T-helper 9 cell (primary cell): ENCODE data around the gene KLHL25.

Experiments used
- DNase-seq: peaks from one replicate; pipeline ENCODE4 v3.0.0-alpha.2; 2020

KLHL25 gene

GRCh38 chr15:85758655-85758978 is 36.1 kb downstream of the KLHL25 start:
- DNase-seq, result no peak

GRCh38 chr15:85757939-85758654 is 36.6 kb downstream of the KLHL25 start:
- no peak for DNase-seq

GRCh38 chr15:85757073-85757938 is 37.4 kb downstream of the KLHL25 start:
- no peak for DNase-seq

- DNase-seq, result no peak
These were observed 38.2 kb downstream of the KLHL25 start for GRCh38 chr15:85756411-85757072.

GRCh38 chr15:85755942-85756341 is 38.8 kb downstream of the KLHL25 start:
- no peak for DNase-seq

- no peak for DNase-seq
These were observed 39.3 kb downstream of the KLHL25 start for GRCh38 chr15:85755471-85755870.

GRCh38 chr15:85754989-85755388 is 39.7 kb downstream of the KLHL25 start:
- DNase-seq, result no peak

GRCh38 chr15:85753791-85754452 is 40.8 kb downstream of the KLHL25 start:
- no peak for DNase-seq

GRCh38 chr15:85753261-85753660 is 41.5 kb downstream of the KLHL25 start:
- DNase-seq, result no peak

GRCh38 chr15:85752491-85752961 is 42.2 kb downstream of the KLHL25 start:
- no peak for DNase-seq

GRCh38 chr15:85752124-85752475 is 42.6 kb downstream of the KLHL25 start:
- no peak for DNase-seq

GRCh38 chr15:85751291-85752123 is 43.2 kb downstream of the KLHL25 start:
- no peak for DNase-seq

- no peak for DNase-seq
These were observed 44.1 kb downstream of the KLHL25 start for GRCh38 chr15:85750319-85751290.

GRCh38 chr15:85749261-85750151 is 45.2 kb downstream of the KLHL25 start:
- no peak for DNase-seq

- DNase-seq, result no peak
These were observed 46.0 kb downstream of the KLHL25 start for GRCh38 chr15:85748729-85749128.

GRCh38 chr15:85748176-85748575 is 46.5 kb downstream of the KLHL25 start:
- DNase-seq, result no peak

- no peak for DNase-seq
These were observed 48.1 kb downstream of the KLHL25 start for GRCh38 chr15:85746641-85747040.

GRCh38 chr15:85745525-85746150 is 49.1 kb downstream of the KLHL25 start:
- DNase-seq, result no peak

- no peak for DNase-seq
These were observed 49.7 kb downstream of the KLHL25 start for GRCh38 chr15:85745023-85745422.
